Activated T-helper 1 cell treated with anti-CD3 and anti-CD28 coated beads, Interleukin-12 subunit alpha, Interleukin-12 subunit beta, Interleukin-2, Interleukin-4 antibody, amounts not matched to agents 30 ng/mL and 10 ng/mL and 1 ng/mL, durations not matched to agents 14 hours and 24 hours and 36 hours (primary cell): Measurements from ENCODE around the gene DLX5. TPM values are rescaled to one million over a fixed set of nuclear protein-coding genes. Genes with fewer than 3 reads are reported as not detected.
"Not testable (repeated sequence)": the region's sequence is repeated elsewhere in the genome, so short reads cannot be mapped to it uniquely, and the experiment has no call there.

ENCODE experiments used
- DNase-seq: peaks from one replicate; pipeline ENCODE4 v3.0.0; 2021; ENCODE audit warnings: low spot score
- H3K27ac Mint-ChIP-seq: one replicate; pipeline ENCODE4 v1.8.0; 2021; ENCODE audit warnings: mild to moderate bottlenecking, mixed read lengths
- H3K27me3 Mint-ChIP-seq: one replicate; pipeline ENCODE4 v1.8.0; 2022; ENCODE audit warnings: mild to moderate bottlenecking, moderate library complexity, mixed read lengths; ENCODE audit not compliant: insufficient read depth
- H3K36me3 Mint-ChIP-seq: one replicate; pipeline ENCODE4 v1.8.0; 2021; ENCODE audit warnings: low read depth, mixed read lengths
- H3K4me1 Mint-ChIP-seq: one replicate; pipeline ENCODE4 v1.8.0; 2021; ENCODE audit warnings: low read depth, mixed read lengths
- H3K4me3 Mint-ChIP-seq: one replicate; pipeline ENCODE4 v1.8.0; 2021; ENCODE audit warnings: mild to moderate bottlenecking, moderate library complexity, mixed read lengths
- H3K9me3 Mint-ChIP-seq: one replicate; pipeline ENCODE4 v1.8.0; 2021; ENCODE audit warnings: mixed read lengths
- intact Hi-C: fragments of 100-400 bp; cut with micrococcal nuclease; formaldehyde crosslinking; loops from one replicate; pipeline ENCODE4 v1.15.1; 2024
- total RNA-seq: library from RNA; stranded (reverse); gene quantifications from 2 replicates; pipeline ENCODE4 v1.2.3, GENCODE V29; 2022

Gene DLX5
- total RNA-seq = not detected in 2 replicates

GRCh38 chr7:97024209-97025129 is at the start of gene DLX5:
Gene DLX5, minus strand, starts transcription at chr7:97024831. Its CDS starts 208 bp downstream, at chr7:97024623.
- DNase-seq = no peak
- H3K9me3 Mint-ChIP-seq = no peaks in the 10 kb centered on the region
- no peak within 1 kb of the TSS for H3K4me3 Mint-ChIP-seq
- H3K27ac Mint-ChIP-seq = peak within 1 kb of the TSS; percentile 85
- peaks cover 27% of the 10 kb centered on the region for H3K4me1 Mint-ChIP-seq
- peaks cover 81% of the 10 kb centered on the region for H3K27me3 Mint-ChIP-seq
- H3K36me3 Mint-ChIP-seq = peaks cover 8% of the 10 kb centered on the region
- intact Hi-C loops = loop anchor here (1.0 to 5.0 kb wide), 3 partner anchors 8 to 32 kb away; no protein-coding TSS in a partner anchor

- H3K36me3 Mint-ChIP-seq, DNase-seq, H3K4me1 Mint-ChIP-seq, H3K9me3 Mint-ChIP-seq, intact Hi-C loops, H3K27ac Mint-ChIP-seq, H3K27me3 Mint-ChIP-seq, H3K4me3 Mint-ChIP-seq: not testable (repeated sequence)
Observed at GRCh38 chr7:97072025-97072424, 47.4 kb upstream of the DLX5 start.

GRCh38 chr7:97064972-97065587 is 40.4 kb upstream of the DLX5 start:
- Mint-ChIP-seq H3K27me3 (peaks cover 7% of the 10 kb centered on the region), H3K27ac (no peak overlapping the region), H3K4me1 (no peaks in the 10 kb centered on the region), H3K4me3 (no peak overlapping the region), H3K36me3 (no peaks in the 10 kb centered on the region), H3K9me3 (peaks cover under 1% of the 10 kb centered on the region)
- intact Hi-C loops = loop anchor here (1.0 kb wide), 1 partner anchor 1149 kb away; no protein-coding TSS in a partner anchor
- no peak for DNase-seq

GRCh38 chr7:97064020-97064419 is 39.4 kb upstream of the DLX5 start:
- H3K4me1 Mint-ChIP-seq = no peaks in the 10 kb centered on the region
- no peak overlapping the region for H3K27ac Mint-ChIP-seq
- peaks cover 6% of the 10 kb centered on the region for H3K27me3 Mint-ChIP-seq
- no peak for DNase-seq
- H3K4me3 Mint-ChIP-seq = no peak overlapping the region
- H3K36me3 Mint-ChIP-seq = no peaks in the 10 kb centered on the region
- intact Hi-C loops = no loop called here
- H3K9me3 Mint-ChIP-seq = peaks cover 11% of the 10 kb centered on the region

GRCh38 chr7:97043281-97043680 is 18.6 kb upstream of the DLX5 start:
- intact Hi-C loops = no loop called here
- Mint-ChIP-seq H3K27ac (no peak overlapping the region), H3K27me3 (peaks cover 11% of the 10 kb centered on the region), H3K9me3 (no peaks in the 10 kb centered on the region), H3K4me3 (no peak overlapping the region), H3K36me3 (no peaks in the 10 kb centered on the region), H3K4me1 (no peaks in the 10 kb centered on the region)
- DNase-seq = no peak

GRCh38 chr7:97039374-97040065 is 14.9 kb upstream of the DLX5 start:
- Mint-ChIP-seq H3K36me3 (no peaks in the 10 kb centered on the region), H3K9me3 (no peaks in the 10 kb centered on the region), H3K4me1 (no peaks in the 10 kb centered on the region), H3K27ac (no peak overlapping the region), H3K4me3 (no peak overlapping the region), H3K27me3 (peaks cover 15% of the 10 kb centered on the region)
- intact Hi-C loops = no loop called here
- DNase-seq = no peak

- intact Hi-C loops, H3K36me3 Mint-ChIP-seq, H3K9me3 Mint-ChIP-seq, H3K4me1 Mint-ChIP-seq, H3K27ac Mint-ChIP-seq, DNase-seq, H3K4me3 Mint-ChIP-seq: not testable (repeated sequence)
- peaks cover 19% of the 10 kb centered on the region for H3K27me3 Mint-ChIP-seq
Observed at GRCh38 chr7:97034213-97034852, 9.7 kb upstream of the DLX5 start.

- peak overlapping the region; percentile 20 for H3K4me3 Mint-ChIP-seq
- peaks cover 68% of the 10 kb centered on the region for H3K27me3 Mint-ChIP-seq
- intact Hi-C loops = loop anchor here (1.0 to 5.0 kb wide), 4 partner anchors 35 to 1111 kb away; no protein-coding TSS in a partner anchor
- peak; percentile 34 for DNase-seq
- peaks cover 6% of the 10 kb centered on the region for H3K36me3 Mint-ChIP-seq
- H3K9me3 Mint-ChIP-seq = no peaks in the 10 kb centered on the region
- peaks cover 22% of the 10 kb centered on the region for H3K4me1 Mint-ChIP-seq
- H3K27ac Mint-ChIP-seq = no peak overlapping the region
Observed at GRCh38 chr7:97027427-97028234, 3.0 kb upstream of the DLX5 start.

GRCh38 chr7:97026715-97027426 is 2.2 kb upstream of the DLX5 start:
- Mint-ChIP-seq H3K27ac (no peak overlapping the region), H3K4me1 (peaks cover 27% of the 10 kb centered on the region), H3K4me3 (peak overlapping the region; percentile 20), H3K9me3 (no peaks in the 10 kb centered on the region), H3K27me3 (peaks cover 73% of the 10 kb centered on the region), H3K36me3 (peaks cover 8% of the 10 kb centered on the region)
- no peak for DNase-seq
- intact Hi-C loops = loop anchor here (1.0 to 5.0 kb wide), 4 partner anchors 35 to 1111 kb away; no protein-coding TSS in a partner anchor

- Mint-ChIP-seq H3K36me3 (peaks cover 8% of the 10 kb centered on the region), H3K4me1 (peaks cover 27% of the 10 kb centered on the region), H3K9me3 (no peaks in the 10 kb centered on the region), H3K4me3 (no peak overlapping the region), H3K27ac (no peak overlapping the region), H3K27me3 (peaks cover 74% of the 10 kb centered on the region)
- intact Hi-C loops = loop anchor here (5.0 kb wide), 1 partner anchor 34 kb away; no protein-coding TSS in a partner anchor
- no peak for DNase-seq
Observed at GRCh38 chr7:97025983-97026714, 1.5 kb upstream of the DLX5 start.

- H3K4me1 Mint-ChIP-seq = peaks cover 27% of the 10 kb centered on the region
- H3K9me3 Mint-ChIP-seq = no peaks in the 10 kb centered on the region
- intact Hi-C loops = loop anchor here (5.0 kb wide), 1 partner anchor 33 kb away; no protein-coding TSS in a partner anchor
- peak overlapping the region; percentile 29 for H3K27ac Mint-ChIP-seq
- no peak for DNase-seq
- H3K4me3 Mint-ChIP-seq = no peak overlapping the region
- H3K36me3 Mint-ChIP-seq = peaks cover 8% of the 10 kb centered on the region
- H3K27me3 Mint-ChIP-seq = peaks cover 80% of the 10 kb centered on the region
Observed at GRCh38 chr7:97025130-97025499, 484 bp upstream of the DLX5 start.
